HG03457 (cell line): ENCODE results near the gene AFF3.

Source experiments
- ATAC-seq: cut with Tn5 transposase; IDR thresholded peaks from one replicate; pipeline ENCODE4 v1.9.1; 2021; ENCODE audit warnings: moderate number of reproducible peaks; ENCODE audit not compliant: unreplicated experiment

The AFF3 gene

GRCh38 chr2:99653433-99653832, 489.0 kb downstream of the AFF3 start:
- no peak for ATAC-seq

DNA sequence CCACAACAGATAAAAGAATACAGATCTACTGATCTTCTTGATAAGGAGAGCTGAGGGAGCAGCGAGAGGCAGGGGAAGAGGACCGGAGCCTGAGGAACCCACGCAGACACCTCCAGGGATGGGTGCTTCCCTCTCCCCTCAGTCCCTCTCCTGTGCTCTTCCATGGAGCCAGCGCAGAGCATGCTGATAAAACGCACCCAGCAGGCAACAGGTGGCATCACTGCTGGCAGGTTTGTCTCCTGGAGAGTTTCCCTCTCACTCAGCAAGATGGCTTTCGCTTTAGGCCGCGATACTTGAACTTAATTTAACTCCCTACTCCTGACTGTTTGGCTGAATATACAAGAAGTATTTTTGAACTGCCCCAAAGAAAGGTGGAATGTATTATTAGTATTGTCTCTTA, 489.5 kb downstream of the AFF3 start:
- ATAC-seq, result no peak

- ATAC-seq, result no peak
These were observed 490.3 kb downstream of the AFF3 start for GRCh38 chr2:99651930-99652670.

- no peak for ATAC-seq
These were observed 493.2 kb downstream of the AFF3 start for GRCh38 chr2:99648906-99649789.

GRCh38 chr2:99648178-99648844, 494.1 kb downstream of the AFF3 start:
- ATAC-seq, result no peak

DNA sequence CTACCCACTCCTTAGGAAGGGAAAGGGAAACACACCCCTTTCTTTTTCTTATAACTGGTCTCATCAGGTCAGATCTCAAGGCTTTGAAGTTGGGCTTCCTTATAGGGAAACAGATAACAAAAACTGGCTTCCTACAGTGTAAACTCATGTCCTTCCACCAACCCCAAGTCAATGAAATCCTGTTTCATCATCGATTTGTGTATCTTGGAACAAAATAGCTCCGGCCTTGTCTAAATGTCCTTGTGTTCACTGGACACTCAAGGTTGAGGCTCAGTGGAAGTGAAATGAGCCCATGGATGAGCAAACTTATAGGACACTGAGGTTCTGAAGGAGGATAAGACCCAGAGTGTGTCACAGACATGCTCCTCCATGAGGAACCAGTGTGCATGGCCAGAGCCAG, 496.4 kb downstream of the AFF3 start:
- ATAC-seq, result no peak

DNA sequence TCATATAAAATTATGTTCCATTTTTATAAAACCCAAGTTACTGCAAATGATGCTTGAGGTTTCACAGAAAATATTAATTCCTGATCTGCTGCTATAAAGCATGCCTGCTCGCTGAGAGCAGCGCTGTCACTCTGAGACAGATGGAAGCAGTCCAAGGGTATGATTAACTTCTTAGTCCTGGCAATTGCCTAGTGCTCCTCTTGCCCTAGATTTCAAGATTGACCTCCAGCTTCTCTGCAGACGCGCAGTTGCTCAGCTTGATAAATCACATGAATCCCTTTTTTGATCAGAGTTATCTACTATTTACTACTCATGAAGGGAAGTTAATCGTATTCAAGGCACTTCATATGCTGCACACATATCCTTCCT, 498.0 kb downstream of the AFF3 start:
- ATAC-seq, result no peak

GRCh38 chr2:99643787-99644418, 498.5 kb downstream of the AFF3 start:
- ATAC-seq, result no peak

- ATAC-seq, result no peak
These were observed 500.4 kb downstream of the AFF3 start for GRCh38 chr2:99641999-99642398.

GRCh38 chr2:99640635-99641151, 501.7 kb downstream of the AFF3 start:
- ATAC-seq, result no peak

DNA sequence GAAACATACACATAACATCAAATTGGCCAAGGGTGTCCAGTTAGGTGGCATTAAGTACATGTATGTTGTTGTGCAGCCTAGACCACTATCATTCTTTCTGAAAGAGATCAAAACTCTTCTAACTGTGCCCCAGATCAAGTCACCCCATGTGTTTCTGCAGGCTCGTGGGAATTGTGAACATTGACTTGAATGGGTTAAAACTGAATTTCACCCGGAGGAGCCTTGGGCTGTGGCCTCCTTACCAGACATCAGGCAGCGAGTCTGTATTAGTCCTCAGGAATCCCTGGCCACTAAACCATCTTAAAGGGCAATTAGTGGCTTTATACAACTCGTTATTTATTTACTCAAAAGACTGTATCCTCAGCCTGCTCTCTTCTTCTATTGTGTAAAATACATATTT, 503.6 kb downstream of the AFF3 start:
- no peak for ATAC-seq

DNA sequence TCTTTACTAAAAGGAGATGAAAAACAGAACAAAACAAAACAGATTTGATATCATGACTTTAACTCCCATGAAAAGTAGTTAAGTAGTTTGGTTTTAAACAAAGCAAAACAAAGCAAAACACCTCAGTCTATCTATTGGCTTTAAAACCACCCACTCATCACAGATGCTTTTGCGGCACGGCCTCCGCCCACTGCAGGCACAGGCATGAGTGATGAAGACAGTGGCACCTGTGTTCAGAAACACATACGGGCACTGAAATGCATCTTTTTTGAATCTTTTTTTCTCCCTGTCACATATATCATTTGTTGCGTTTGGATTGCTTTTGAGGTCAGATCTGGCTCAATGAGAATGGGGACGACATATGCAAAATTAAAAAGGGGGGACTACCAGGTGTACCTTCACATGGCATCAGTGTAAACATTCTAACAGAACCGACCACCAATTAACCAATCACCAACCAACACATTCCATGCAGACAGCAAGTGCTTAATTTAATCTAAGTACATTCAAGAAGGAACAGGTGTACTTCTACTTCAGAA, 505.2 kb downstream of the AFF3 start:
- ATAC-seq, result no peak

GRCh38 chr2:99636144-99637034, 506.0 kb downstream of the AFF3 start:
- ATAC-seq, result no peak

GRCh38 chr2:99635710-99636109, 506.7 kb downstream of the AFF3 start:
- no peak for ATAC-seq

GRCh38 chr2:99634234-99634633, 508.2 kb downstream of the AFF3 start:
- no peak for ATAC-seq

DNA sequence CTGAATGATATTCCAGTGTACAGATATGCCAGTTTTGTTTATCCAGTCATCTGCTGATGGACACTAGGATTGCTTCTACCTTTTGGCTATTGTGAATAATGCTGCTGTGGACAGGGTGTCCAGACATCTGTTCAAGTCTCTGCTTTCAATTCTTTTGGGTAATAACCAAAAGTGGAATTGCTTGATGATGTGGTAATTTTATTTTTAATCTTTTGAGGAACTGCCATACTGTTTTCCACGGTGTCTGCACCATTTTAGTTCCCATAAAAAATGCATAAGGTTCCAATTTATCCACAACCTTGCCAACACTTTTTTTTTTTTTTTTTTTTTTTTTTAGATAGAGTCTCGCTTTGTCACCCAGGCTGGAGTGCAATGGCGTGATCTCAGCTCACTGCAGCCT, 510.7 kb downstream of the AFF3 start:
- no peak for ATAC-seq

DNA sequence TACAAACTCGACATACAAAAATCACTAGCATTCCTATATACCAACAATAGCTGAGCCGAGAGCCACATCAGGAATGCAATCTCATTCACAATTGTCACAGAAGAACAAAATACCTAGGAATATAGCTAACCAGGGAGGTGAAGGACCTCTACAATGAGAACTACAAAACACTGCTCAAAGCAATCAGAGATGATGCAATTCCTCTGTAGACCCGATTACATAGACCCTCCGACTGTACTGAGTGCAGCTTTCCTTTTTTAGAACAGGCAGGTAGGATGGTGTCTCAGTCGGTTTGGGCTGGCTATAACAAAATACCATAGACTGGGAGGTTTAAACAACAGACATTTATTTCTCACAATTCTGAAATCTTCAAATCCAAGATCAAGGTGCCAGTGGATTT, 513.1 kb downstream of the AFF3 start:
- ATAC-seq, result no peak

DNA sequence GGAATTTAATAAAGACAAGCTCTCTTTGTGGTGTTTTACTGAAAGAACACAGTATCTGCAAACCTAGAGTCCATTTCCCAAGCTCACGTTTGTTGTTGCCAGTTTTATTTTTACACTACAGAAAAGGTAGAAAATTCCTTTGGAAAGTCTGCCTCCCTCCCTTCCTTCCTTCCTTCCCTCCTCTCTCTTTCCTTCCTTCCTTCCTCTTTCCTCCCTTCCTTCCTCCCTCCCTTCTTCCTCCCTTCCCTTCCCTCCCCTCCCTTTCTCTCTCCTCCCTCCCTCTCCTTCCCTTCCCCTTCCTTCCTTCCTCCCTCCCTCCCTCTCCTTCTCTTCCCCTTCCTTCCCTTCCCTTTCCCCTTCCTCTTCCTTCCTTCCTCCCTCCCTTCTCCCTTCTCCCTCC, 516.2 kb downstream of the AFF3 start:
- no peak for ATAC-seq

- no peak for ATAC-seq
These were observed 517.7 kb downstream of the AFF3 start for GRCh38 chr2:99624677-99625076.

- ATAC-seq, result no peak
These were observed 518.8 kb downstream of the AFF3 start for GRCh38 chr2:99623613-99624012.
